ENCODE data around the gene VPS26A.
A peak's percentile ranks its signal among the peaks of the same experiment; 100 is the strongest.

Gene VPS26A

GRCh38 chr10:69213591-69214311, 89.8 kb downstream of the VPS26A start:
- H3K4me3 Mint-ChIP-seq: no peak overlapping the region
- H3K27ac Mint-ChIP-seq: no peak overlapping the region
- ATAC-seq (peak; percentile 59), DNase-seq (no peak)
- peaks cover 3% of the 10 kb centered on the region for H3K27me3 Mint-ChIP-seq
- no peaks in the 10 kb centered on the region for H3K9me3 Mint-ChIP-seq
- peaks cover 5% of the 10 kb centered on the region for H3K36me3 Mint-ChIP-seq (ENCODE audit: low read depth)
- peaks cover 38% of the 10 kb centered on the region for H3K4me1 Mint-ChIP-seq

DNA sequence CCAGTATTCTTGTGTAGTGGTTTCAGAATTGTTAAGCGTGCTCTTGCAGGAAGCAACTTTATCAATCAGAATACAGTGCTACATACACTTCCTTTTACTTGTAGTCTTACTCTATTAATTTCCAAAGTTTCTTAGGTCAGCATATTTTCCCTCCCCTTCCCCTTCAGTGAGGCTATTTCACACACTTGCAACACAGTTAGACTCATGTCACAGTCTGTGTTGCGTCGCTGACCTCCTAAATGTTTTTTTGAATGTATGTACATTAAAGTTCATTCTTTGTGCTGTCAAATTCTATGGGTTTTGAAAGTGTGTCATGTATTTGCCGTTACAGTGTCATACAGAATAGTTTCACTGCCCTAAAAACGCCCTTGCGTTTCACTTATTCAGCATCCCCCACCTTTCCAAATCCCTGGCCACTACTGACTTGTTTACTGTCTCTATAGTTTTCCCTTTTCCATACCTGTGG, 90.7 kb downstream of the VPS26A start:
- ATAC-seq: no peak
- DNase-seq: no peak
- Mint-ChIP-seq H3K27me3 (peaks cover 3% of the 10 kb centered on the region), H3K4me3 (no peak overlapping the region), H3K36me3 (ENCODE audit: low read depth) (no peaks in the 10 kb centered on the region), H3K27ac (peak overlapping the region; percentile 16), H3K4me1 (peaks cover 33% of the 10 kb centered on the region), H3K9me3 (no peaks in the 10 kb centered on the region)

DNA sequence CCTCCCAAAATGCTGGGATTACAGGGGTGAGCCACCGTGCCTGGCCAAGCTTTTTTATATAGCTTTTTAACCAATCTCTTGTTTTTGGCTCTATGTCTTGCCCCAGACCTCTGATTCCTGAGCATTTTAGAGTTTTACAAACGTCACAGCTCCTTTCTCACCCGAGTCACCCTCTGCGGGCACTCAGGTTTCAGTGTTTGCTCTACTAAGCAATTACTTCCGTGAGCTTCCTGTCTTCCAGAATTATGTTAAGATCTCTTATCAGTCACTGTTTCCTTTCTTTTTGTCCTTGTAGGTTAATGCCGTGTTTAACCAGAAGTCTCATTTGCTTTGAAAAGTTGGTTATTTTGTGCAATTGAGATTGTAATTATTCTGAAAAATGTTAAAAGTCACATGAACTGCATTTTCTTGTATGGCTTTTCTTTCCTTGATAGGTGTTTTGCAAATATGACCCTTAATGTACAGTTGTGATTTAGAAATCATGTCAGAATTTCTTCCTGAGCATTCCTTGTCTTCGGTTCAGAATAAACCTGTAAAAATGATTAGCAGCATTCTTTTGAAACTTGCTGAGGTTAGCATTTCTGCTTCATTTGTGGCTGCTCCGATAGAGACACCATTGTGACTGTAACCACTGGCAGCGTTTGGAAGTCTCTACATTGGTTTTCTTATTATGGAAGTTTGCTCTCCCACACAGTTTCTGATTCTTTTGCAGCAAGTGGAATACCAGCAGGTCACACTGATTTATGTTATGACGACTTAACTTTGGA, 91.6 kb downstream of the VPS26A start:
- Mint-ChIP-seq H3K9me3 (no peaks in the 10 kb centered on the region), H3K27ac (no peak overlapping the region), H3K27me3 (peaks cover 3% of the 10 kb centered on the region), H3K4me1 (peaks cover 25% of the 10 kb centered on the region), H3K36me3 (ENCODE audit: low read depth) (no peaks in the 10 kb centered on the region), H3K4me3 (peak overlapping the region; percentile 60)
- ATAC-seq (peak; percentile 67), DNase-seq (no peak)

DNA sequence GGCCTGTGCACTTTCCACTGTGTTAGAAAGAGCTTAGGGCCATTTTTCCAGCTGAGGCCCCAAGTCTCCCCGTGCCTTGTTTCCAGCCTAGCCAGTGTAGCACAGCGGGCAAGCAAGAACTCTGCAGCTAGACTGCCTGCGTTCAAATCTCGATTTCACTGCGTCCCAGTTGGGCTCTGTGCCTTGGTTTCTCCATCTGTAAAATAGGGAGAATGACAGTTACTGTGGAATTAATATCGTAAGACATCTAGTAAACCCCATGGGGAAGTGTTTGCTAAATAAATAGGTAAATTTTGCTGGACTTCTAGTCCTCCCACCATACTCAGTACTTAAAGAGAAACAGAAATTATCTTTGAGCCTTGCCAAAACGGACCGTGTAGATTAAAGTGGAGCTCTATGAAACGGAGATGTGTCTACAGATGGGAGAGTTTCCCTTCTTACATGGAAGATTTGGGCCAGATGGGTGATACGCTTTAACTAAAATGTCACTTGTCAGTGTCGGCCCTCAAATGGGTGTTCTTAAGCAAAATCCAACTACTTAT, 92.7 kb downstream of the VPS26A start:
- peaks cover 3% of the 10 kb centered on the region for H3K27me3 Mint-ChIP-seq
- no peak for DNase-seq
- no peak for ATAC-seq
- no peak overlapping the region for H3K4me3 Mint-ChIP-seq
- no peaks in the 10 kb centered on the region for H3K9me3 Mint-ChIP-seq
- peaks cover 28% of the 10 kb centered on the region for H3K4me1 Mint-ChIP-seq
- no peaks in the 10 kb centered on the region for H3K36me3 Mint-ChIP-seq (ENCODE audit: low read depth)
- no peak overlapping the region for H3K27ac Mint-ChIP-seq

GRCh38 chr10:69217119-69217754, 93.3 kb downstream of the VPS26A start:
- ATAC-seq: no peak
- Mint-ChIP-seq H3K4me3 (no peak overlapping the region), H3K27me3 (peaks cover 3% of the 10 kb centered on the region), H3K9me3 (no peaks in the 10 kb centered on the region), H3K36me3 (ENCODE audit: low read depth) (no peaks in the 10 kb centered on the region), H3K4me1 (peaks cover 33% of the 10 kb centered on the region), H3K27ac (no peak overlapping the region)
- DNase-seq: no peak

DNA sequence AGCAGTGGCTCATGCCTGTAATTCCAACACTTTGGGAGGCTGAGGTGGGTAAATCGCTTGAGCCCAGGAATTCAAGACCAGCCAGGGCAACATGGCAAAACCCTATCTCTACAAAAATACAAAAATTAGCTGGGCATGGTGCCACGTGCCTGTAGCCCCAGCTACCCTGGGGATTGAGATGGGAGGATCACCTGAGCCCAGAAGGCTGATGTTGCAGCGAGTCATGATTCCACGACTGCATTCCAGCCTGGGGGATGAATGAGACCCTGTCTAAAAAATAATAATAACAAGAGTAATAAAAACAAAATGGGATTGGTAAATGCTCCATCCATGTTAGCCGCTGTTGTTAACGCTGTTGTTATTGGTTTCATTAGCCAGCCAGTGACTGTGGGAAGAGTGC, 94.9 kb downstream of the VPS26A start:
- no peak overlapping the region for H3K4me3 Mint-ChIP-seq
- no peak overlapping the region for H3K27ac Mint-ChIP-seq
- ATAC-seq: no peak
- H3K27me3 Mint-ChIP-seq: peaks cover 3% of the 10 kb centered on the region
- no peak for DNase-seq
- no peaks in the 10 kb centered on the region for H3K9me3 Mint-ChIP-seq
- no peaks in the 10 kb centered on the region for H3K36me3 Mint-ChIP-seq (ENCODE audit: low read depth)
- peaks cover 39% of the 10 kb centered on the region for H3K4me1 Mint-ChIP-seq

DNA sequence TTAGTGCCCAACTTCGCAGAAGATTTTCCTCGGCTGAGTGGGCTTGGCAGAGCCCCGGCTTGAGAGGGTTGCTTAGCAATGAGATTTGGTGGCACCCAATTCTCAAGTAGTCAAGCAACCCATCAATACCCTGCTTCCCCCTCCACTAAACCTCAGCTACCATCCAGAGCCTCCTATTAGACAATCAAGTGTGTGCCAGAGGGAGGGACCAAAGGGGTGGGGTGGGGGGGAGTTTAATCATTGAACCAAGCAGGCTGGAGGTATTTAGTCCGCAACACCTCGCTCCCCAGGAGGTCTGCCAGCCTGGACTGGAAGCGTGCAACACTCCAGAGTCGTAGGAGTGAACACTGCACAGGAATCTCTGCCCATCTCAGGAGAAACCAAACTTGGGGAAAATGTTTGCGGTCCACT, 96.1 kb downstream of the VPS26A start, which contains the start of gene HKDC1:
Gene HKDC1 (plus strand): TSS at position 292 of the 411 bp plus-strand sequence. CDS start 104 bp downstream, at position 396.
- DNase-seq (no peak), ATAC-seq (no peak)
- Mint-ChIP-seq H3K36me3 (ENCODE audit: low read depth) (no peaks in the 10 kb centered on the region), H3K27ac (peak within 1 kb of the TSS; percentile 13), H3K9me3 (no peaks in the 10 kb centered on the region), H3K4me1 (peaks cover 35% of the 10 kb centered on the region), H3K27me3 (peaks cover 3% of the 10 kb centered on the region), H3K4me3 (no peak within 1 kb of the TSS)

DNA sequence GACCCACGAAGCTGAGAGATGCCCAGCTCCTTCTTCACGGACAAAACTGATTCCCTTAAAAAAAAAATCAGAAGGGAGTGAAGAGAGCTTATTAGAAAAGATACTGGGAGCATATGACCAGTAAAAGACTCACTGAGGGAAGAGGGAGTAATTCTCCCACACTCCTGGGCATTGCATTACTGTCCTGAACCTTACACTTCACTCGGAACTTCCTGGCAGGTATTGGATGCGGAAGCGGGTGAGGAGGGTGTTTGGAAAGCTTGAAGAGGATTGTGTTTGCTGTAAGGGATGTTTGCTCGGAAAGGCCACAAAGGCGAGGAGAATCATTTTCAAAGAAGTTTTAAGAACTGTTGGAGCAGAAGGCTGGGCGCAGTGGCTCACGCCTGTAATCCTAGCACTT, 96.5 kb downstream of the VPS26A start:
- H3K27ac Mint-ChIP-seq: no peak overlapping the region
- ATAC-seq (no peak), DNase-seq (no peak)
- peaks cover under 1% of the 10 kb centered on the region for H3K27me3 Mint-ChIP-seq
- H3K9me3 Mint-ChIP-seq: no peaks in the 10 kb centered on the region
- no peaks in the 10 kb centered on the region for H3K36me3 Mint-ChIP-seq (ENCODE audit: low read depth)
- H3K4me1 Mint-ChIP-seq: peaks cover 36% of the 10 kb centered on the region
- H3K4me3 Mint-ChIP-seq: no peak overlapping the region
